Transverse colon (tissue), 4 donors: ENCODE measurements around the gene PAX5.
A peak's percentile ranks its signal among the peaks of the same experiment; 100 is the strongest.

Experiments
- CTCF ChIP-seq, 5 experiments: fragments of 200-600 bp in 3 of 5; fragments of 450-650 bp in 2 of 5; sonication (generic) in 3 of 5; IDR thresholded peaks; 1 replicate in 2 of 5; 2 replicates in 3 of 5; pipeline ENCODE4 v1.5.1; 2016 to 2017; ENCODE audit warnings: antibody characterized with exemption in 5 of 5, inconsistent platforms in 3 of 5, mild to moderate bottlenecking in 2 of 5, moderate library complexity in 1 of 5
- EP300 ChIP-seq: sonication (generic); formaldehyde crosslinking; IDR thresholded peaks from one replicate; pipeline ENCODE4 v1.6.1; 2017; ENCODE audit warnings: antibody characterized with exemption, low read depth
- POLR2A ChIP-seq: fragments of 450-650 bp; IDR thresholded peaks from one replicate; pipeline ENCODE4 v1.6.1; 2016; ENCODE audit warnings: antibody characterized with exemption, mild to moderate bottlenecking, moderate library complexity
- POLR2AphosphoS5 ChIP-seq, 3 donors: sonication (generic); formaldehyde crosslinking; IDR thresholded peaks; one replicate each; pipeline ENCODE4 v1.6.1; 2016; ENCODE audit warnings: antibody characterized with exemption in 3 of 3

DNA sequence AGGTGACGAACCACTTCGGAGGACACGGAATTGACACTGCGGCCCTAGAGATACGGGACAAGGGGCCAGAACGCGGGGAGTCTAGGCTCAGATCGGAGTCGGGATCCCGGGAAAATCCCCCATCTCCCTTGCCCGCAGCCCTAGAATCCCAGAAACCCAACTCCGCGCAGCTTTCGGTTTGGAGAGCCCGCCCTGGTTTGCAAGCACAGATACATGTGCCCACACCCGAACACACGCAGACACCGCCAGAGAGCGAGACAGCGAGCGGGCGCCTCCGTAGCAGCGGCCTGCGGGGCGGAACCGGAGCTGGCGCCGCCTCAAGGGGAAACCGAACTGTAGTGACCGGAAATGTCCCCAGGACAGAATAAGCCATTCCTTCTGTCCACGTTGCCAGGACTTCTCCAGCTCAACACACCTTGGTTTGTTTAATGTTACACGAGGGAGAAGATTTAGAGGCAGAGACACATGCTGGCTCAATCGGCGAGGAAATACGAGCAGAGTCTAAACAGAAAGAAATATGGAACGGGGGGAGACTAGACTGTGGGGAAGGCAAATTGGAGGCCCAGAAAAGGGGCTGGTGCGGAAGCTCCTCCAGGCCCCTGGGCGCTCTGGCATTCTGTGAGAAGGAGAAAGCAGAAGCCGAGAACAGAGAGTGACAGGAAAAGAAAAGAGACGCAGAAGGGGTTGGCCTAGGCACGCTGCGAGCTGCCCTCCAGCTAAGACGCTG is 2.9 kb upstream of the PAX5 start:
- no peak for TF ChIP-seq EP300
- peak in 1 of 5 experiments; percentile 3 for TF ChIP-seq CTCF (IDR thresholded peaks at IDR 0.05)
- TF ChIP-seq POLR2A: peak; percentile 19
- peak in 2 of 3 donors; percentile 10 to 23 for TF ChIP-seq POLR2AphosphoS5 (IDR thresholded peaks at IDR 0.05)
